Stimulated activated CD8-positive, alpha-beta memory T cell treated with anti-CD3 and anti-CD28 coated beads, Interleukin-4, amount 100 ng/mL, for 24 hours (primary cell): ENCODE data around the gene TENM4.

ENCODE experiments used
- DNase-seq: peaks from one replicate; pipeline ENCODE4 v3.0.0-alpha.2; 2020; ENCODE audit warnings: low read depth

The TENM4 gene

GRCh38 chr11:79055856-79056631 is 384.8 kb downstream of the TENM4 start:
- DNase-seq: no peak

- DNase-seq: no peak
These were observed 386.2 kb downstream of the TENM4 start for GRCh38 chr11:79054636-79055035.

- no peak for DNase-seq
These were observed 388.3 kb downstream of the TENM4 start for GRCh38 chr11:79052544-79052943.

- no peak for DNase-seq
These were observed 390.0 kb downstream of the TENM4 start for GRCh38 chr11:79050786-79051185.

GRCh38 chr11:79049741-79050179 is 391.1 kb downstream of the TENM4 start:
- DNase-seq: no peak

GRCh38 chr11:79047980-79048379 is 392.9 kb downstream of the TENM4 start:
- DNase-seq: no peak

- DNase-seq: no peak
These were observed 393.5 kb downstream of the TENM4 start for GRCh38 chr11:79047321-79047720.

- DNase-seq: no peak
These were observed 394.5 kb downstream of the TENM4 start for GRCh38 chr11:79046366-79046765.

- no peak for DNase-seq
These were observed 395.0 kb downstream of the TENM4 start for GRCh38 chr11:79045800-79046304.

GRCh38 chr11:79045018-79045799 is 395.6 kb downstream of the TENM4 start:
- no peak for DNase-seq

GRCh38 chr11:79044201-79044600 is 396.6 kb downstream of the TENM4 start:
- DNase-seq: no peak

GRCh38 chr11:79043726-79044125 is 397.1 kb downstream of the TENM4 start:
- DNase-seq: no peak

GRCh38 chr11:79042824-79043223 is 398.0 kb downstream of the TENM4 start:
- DNase-seq: no peak

GRCh38 chr11:79040348-79040747 is 400.5 kb downstream of the TENM4 start:
- DNase-seq: no peak

GRCh38 chr11:79039122-79039521 is 401.7 kb downstream of the TENM4 start:
- DNase-seq: no peak

- DNase-seq: no peak
These were observed 404.9 kb downstream of the TENM4 start for GRCh38 chr11:79035881-79036280.

- no peak for DNase-seq
These were observed 407.0 kb downstream of the TENM4 start for GRCh38 chr11:79033833-79034232.

- DNase-seq: no peak
These were observed 410.4 kb downstream of the TENM4 start for GRCh38 chr11:79030448-79030847.

GRCh38 chr11:79028225-79028624 is 412.6 kb downstream of the TENM4 start:
- DNase-seq: no peak

GRCh38 chr11:79026803-79027445 is 413.9 kb downstream of the TENM4 start:
- DNase-seq: no peak

- DNase-seq: no peak
These were observed 415.2 kb downstream of the TENM4 start for GRCh38 chr11:79025622-79026021.

GRCh38 chr11:79025097-79025496 is 415.7 kb downstream of the TENM4 start:
- DNase-seq: no peak

- no peak for DNase-seq
These were observed 418.6 kb downstream of the TENM4 start for GRCh38 chr11:79022265-79022664.
